ENCODE data around the gene UBE2J2.

Gene UBE2J2

DNA sequence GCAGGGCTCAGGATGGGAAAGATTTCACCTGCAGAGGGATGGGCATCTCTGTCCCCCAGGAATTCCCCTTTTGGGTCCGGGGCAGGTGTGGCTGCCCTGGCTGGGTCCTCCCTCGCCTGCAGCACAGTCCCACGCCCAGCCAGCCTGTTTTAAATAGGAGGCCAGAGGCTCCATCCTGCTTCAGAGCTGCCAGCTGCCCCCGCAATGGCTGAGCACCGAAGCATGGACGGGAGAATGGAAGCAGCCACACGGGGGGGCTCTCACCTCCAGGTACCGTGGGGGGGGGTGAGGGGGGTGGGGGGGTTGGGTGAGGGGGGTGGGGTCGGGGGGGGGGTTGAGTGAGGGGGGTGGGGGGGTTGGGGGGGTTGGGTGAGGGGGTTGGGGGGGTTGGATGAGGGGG is 10.2 kb upstream of the UBE2J2 start:
- TF ChIP-seq POLR2AphosphoS5 (IDR thresholded peaks at IDR 0.05; ENCODE audit: low read depth, low read length), result no peak
- no peak for TF ChIP-seq TAF1 (IDR thresholded peaks at IDR 0.05; ENCODE audit: borderline replicate concordance, low read depth, low read length)
- DNase-seq (ENCODE audit: insufficient read length) (no peak), FAIRE-seq (no peak)

GRCh38 chr1:1282998-1283397 is 9.3 kb upstream of the UBE2J2 start:
- DNase-seq (ENCODE audit: insufficient read length) (no peak), FAIRE-seq (no peak)
- TF ChIP-seq TAF1 (IDR thresholded peaks at IDR 0.05; ENCODE audit: borderline replicate concordance, low read depth, low read length), result no peak
- no peak for TF ChIP-seq POLR2AphosphoS5 (IDR thresholded peaks at IDR 0.05; ENCODE audit: low read depth, low read length)
- TF ChIP-seq POLR2A (IDR thresholded peaks at IDR 0.05; ENCODE audit: low read depth, low read length), result no peak

DNA sequence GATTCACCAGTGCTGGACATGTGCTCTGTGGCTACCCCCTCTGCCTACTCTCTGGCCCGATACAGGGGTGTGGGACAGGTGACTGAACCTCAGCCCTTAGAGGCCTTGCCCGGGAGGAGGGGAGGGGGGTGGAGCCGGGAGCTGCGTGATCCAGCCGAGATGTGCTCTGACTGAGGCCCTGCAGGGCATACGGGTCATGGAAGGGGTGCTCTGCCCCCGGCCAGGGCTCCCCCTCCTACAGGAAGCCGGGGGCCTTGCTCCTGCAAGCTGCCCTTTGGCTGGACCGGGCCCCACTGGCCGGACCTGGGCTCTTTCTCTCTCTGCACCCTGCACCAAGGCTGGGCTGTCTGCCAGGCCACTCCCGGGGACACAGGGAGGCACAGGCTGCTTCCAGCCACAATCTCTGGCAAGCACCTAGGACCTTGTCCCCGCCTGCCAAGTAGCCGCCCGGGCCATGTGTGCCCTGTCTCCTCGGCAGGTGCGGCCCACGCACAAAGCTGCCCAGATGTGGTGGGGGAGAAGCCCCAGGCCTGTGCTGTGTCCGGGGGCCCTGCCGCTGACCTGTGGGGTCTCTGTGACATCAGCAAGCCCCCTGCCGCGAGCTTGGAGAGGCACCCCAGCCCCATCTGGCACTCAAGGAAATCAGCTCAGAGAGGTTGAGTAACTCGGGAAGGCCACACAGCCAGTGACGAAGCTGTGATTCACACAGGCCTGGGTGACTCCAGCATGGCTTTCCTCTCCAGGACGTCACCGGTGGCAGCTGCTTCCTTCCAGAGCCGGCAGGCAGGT is 8.1 kb upstream of the UBE2J2 start:
- TF ChIP-seq TAF1 (IDR thresholded peaks at IDR 0.05; ENCODE audit: borderline replicate concordance, low read depth, low read length) (no peak), POLR2AphosphoS5 (IDR thresholded peaks at IDR 0.05; ENCODE audit: low read depth, low read length) (no peak)
- DNase-seq (ENCODE audit: insufficient read length) (no peak), FAIRE-seq (no peak)

GRCh38 chr1:1280782-1281481 is 7.3 kb upstream of the UBE2J2 start:
- TF ChIP-seq POLR2AphosphoS5 (IDR thresholded peaks at IDR 0.05; ENCODE audit: low read depth, low read length) (no peak), POLR2A (IDR thresholded peaks at IDR 0.05; ENCODE audit: low read depth, low read length) (no peak), TAF1 (IDR thresholded peaks at IDR 0.05; ENCODE audit: borderline replicate concordance, low read depth, low read length) (no peak)
- no peak for FAIRE-seq

GRCh38 chr1:1279028-1279427 is 5.4 kb upstream of the UBE2J2 start:
- no peak for DNase-seq (ENCODE audit: insufficient read length)
- no peak for TF ChIP-seq POLR2AphosphoS5 (IDR thresholded peaks at IDR 0.05; ENCODE audit: low read depth, low read length)
- TF ChIP-seq POLR2A (IDR thresholded peaks at IDR 0.05; ENCODE audit: low read depth, low read length), result no peak
- no peak for TF ChIP-seq TAF1 (IDR thresholded peaks at IDR 0.05; ENCODE audit: borderline replicate concordance, low read depth, low read length)
- no peak for FAIRE-seq

More at GRCh38 chr1:1280782-1281481, 7.3 kb upstream of the UBE2J2 start:
- no peak for DNase-seq (ENCODE audit: insufficient read length)

GRCh38 chr1:1278620-1279019 is 5.0 kb upstream of the UBE2J2 start:
- DNase-seq (ENCODE audit: insufficient read length) (no peak), FAIRE-seq (no peak)
- TF ChIP-seq POLR2AphosphoS5 (IDR thresholded peaks at IDR 0.05; ENCODE audit: low read depth, low read length) (no peak), TAF1 (IDR thresholded peaks at IDR 0.05; ENCODE audit: borderline replicate concordance, low read depth, low read length) (no peak), POLR2A (IDR thresholded peaks at IDR 0.05; ENCODE audit: low read depth, low read length) (no peak)

- no peak for TF ChIP-seq POLR2A (IDR thresholded peaks at IDR 0.05; ENCODE audit: low read depth, low read length)
- TF ChIP-seq POLR2AphosphoS5 (IDR thresholded peaks at IDR 0.05; ENCODE audit: low read depth, low read length), result no peak
- TF ChIP-seq TAF1 (IDR thresholded peaks at IDR 0.05; ENCODE audit: borderline replicate concordance, low read depth, low read length), result no peak
- FAIRE-seq, result no peak
- no peak for DNase-seq (ENCODE audit: insufficient read length)
These were observed 2.2 kb upstream of the UBE2J2 start for GRCh38 chr1:1275836-1276235.

DNA sequence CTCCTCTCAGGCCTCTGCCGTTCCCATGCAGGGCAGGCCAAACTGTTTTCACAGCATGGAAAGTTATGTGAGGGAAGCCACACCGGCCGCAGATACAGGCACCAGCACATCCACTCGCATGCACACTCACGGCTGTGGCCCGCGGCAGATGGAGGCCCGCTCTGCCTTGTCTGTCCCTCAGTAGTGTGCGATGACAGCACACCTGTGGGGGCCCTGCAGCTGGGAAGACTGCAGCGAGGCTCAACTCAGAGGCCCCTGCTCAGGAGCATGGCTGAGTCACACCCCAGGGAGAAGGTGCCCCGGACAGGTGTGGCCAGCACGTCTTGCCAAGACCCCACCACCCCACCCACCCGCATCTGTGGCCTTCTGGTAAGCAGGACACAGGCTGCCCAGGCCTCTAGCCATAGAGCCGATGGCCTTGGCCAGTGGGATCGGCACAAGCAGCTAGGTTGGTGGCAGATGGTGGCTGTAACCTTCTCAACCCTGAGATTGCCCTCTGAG is 1.3 kb upstream of the UBE2J2 start:
- no peak for FAIRE-seq
- TF ChIP-seq TAF1 (IDR thresholded peaks at IDR 0.05; ENCODE audit: borderline replicate concordance, low read depth, low read length) (no peak), POLR2AphosphoS5 (IDR thresholded peaks at IDR 0.05; ENCODE audit: low read depth, low read length) (no peak), POLR2A (IDR thresholded peaks at IDR 0.05; ENCODE audit: low read depth, low read length) (no peak)
- DNase-seq (ENCODE audit: insufficient read length), result no peak

DNA sequence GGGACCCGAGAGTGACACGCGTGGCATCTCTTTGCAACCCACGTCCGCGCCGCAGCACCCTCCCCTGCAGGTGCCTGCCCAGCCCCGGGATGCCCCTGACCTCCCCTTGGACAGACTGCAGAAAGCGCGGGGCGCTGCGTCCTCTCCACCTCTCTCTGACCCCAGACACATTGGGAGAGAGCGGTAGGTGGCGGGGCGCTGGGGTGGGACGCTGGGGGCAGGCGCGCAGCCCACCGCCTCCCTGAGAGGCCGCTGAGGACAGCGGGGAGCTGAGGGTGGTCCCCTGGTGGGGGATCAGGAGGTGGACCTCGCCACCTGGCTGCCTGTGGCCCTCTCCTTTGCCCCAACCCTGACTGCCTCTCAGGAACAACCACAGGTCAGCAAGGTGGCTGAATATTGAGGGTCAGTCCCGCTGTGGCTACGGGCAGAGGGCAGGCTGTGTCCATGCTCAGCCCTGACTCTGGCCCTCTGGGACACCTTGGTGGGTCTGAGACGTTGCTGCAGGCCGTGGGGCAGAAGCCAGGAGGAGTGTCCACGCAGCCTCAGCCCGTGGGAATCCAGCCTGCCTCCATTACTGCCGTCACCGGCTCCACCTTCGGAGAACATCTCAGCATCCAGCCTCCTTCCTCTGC is 761 bp upstream of the UBE2J2 start:
- FAIRE-seq (peak; percentile 64), DNase-seq (ENCODE audit: insufficient read length) (no peak)
- TF ChIP-seq POLR2AphosphoS5 (IDR thresholded peaks at IDR 0.05; ENCODE audit: low read depth, low read length) (no peak), TAF1 (IDR thresholded peaks at IDR 0.05; ENCODE audit: borderline replicate concordance, low read depth, low read length) (no peak), POLR2A (IDR thresholded peaks at IDR 0.05; ENCODE audit: low read depth, low read length) (no peak)

DNA sequence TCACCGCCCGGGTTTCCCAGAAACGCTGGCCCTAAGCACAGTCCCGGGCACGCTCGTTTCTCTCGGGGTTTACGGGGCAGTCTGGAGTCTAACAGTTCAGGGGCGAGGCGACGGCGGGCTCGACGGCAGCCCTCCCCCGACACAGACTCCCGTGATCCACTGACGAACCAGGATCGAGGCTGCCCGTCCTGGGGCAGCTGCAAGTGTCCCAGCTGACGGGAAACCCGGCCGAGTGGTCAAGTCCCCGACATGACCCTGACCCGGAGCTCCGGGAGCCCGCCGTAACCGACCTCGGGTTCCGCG is 494 bp downstream of the UBE2J2 start:
- FAIRE-seq, result no peak
- no peak for DNase-seq (ENCODE audit: insufficient read length)
- no peak for TF ChIP-seq POLR2AphosphoS5 (IDR thresholded peaks at IDR 0.05; ENCODE audit: low read depth, low read length)
- no peak for TF ChIP-seq TAF1 (IDR thresholded peaks at IDR 0.05; ENCODE audit: borderline replicate concordance, low read depth, low read length)
- TF ChIP-seq POLR2A (IDR thresholded peaks at IDR 0.05; ENCODE audit: low read depth, low read length), result no peak

DNA sequence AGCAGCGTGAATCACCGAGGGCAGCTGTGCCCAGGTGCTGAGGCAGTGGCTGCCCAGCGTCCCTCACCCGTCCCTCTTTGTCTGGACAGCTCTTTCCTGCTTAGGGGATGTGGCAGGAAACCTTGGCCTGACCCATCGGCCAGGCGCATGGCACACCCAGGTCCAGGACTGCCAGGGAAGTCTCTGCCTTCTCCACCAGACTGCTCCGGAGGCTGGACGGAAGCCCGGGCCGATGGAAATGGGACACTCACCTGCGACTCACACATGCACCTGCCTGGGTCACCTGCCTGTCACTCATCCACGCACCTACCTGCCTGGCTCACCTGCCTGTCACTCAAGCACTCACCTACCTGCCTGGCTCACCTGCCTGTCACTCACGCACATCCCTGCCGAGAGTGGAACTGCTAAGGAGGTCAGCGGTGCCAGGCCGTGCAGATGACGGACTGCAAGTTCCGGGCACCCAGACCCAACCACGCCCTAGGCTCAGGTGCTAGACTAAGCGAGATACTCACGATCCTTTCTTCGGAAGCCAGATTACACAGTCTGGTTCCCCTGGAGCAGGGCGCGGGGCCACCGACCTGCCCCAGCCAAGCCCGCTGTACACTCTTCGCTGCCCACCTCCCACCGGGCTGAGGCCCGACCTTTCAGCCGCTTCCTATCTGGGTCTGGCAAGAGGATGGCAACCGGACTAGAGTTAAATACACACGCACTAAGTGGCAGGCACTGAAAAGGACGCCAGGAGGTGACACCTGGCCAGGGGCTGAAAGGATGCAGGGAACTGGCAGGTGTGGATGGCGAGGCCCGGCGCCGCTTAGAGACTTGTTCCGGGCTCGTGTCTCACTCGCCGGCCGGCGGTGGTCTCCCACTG is 1.1 kb downstream of the UBE2J2 start:
- DNase-seq (ENCODE audit: insufficient read length), result no peak
- peak; percentile 78 for FAIRE-seq
- no peak for TF ChIP-seq TAF1 (IDR thresholded peaks at IDR 0.05; ENCODE audit: borderline replicate concordance, low read depth, low read length)
